GM21515 (cell line): Measurements from ENCODE around the gene COPS7A.

ENCODE experiments used
- ATAC-seq: cut with Tn5 transposase; IDR thresholded peaks from one replicate; pipeline ENCODE4 v1.9.1; 2021; ENCODE audit not compliant: unreplicated experiment

The COPS7A gene

GRCh38 chr12:6768437-6768914 lies 44.6 kb downstream of the COPS7A start:
- no peak for ATAC-seq

- ATAC-seq = no peak
These were observed 45.1 kb downstream of the COPS7A start for GRCh38 chr12:6768990-6769389.

GRCh38 chr12:6769666-6770065 lies 45.8 kb downstream of the COPS7A start:
- no peak for ATAC-seq

GRCh38 chr12:6770094-6770493 lies 46.2 kb downstream of the COPS7A start:
- no peak for ATAC-seq

GRCh38 chr12:6770600-6770999 lies 46.8 kb downstream of the COPS7A start:
- no peak for ATAC-seq

- ATAC-seq = no peak
These were observed 47.2 kb downstream of the COPS7A start for GRCh38 chr12:6771091-6771495.

GRCh38 chr12:6771509-6772330 lies 47.9 kb downstream of the COPS7A start:
- ATAC-seq = no peak

- ATAC-seq = no peak
These were observed 48.5 kb downstream of the COPS7A start, which contains the start of gene LAG3 for GRCh38 chr12:6772331-6772695. LAG3 (plus strand) TSS chr12:6772520; CDS start chr12:6772853, 333 bp downstream.

- ATAC-seq = no peak
These were observed 49.1 kb downstream of the COPS7A start for GRCh38 chr12:6772726-6773589.

GRCh38 chr12:6773590-6774351 lies 49.9 kb downstream of the COPS7A start:
- no peak for ATAC-seq

GRCh38 chr12:6774499-6775062 lies 50.7 kb downstream of the COPS7A start:
- ATAC-seq = no peak

GRCh38 chr12:6775185-6776174 lies 51.6 kb downstream of the COPS7A start:
- no peak for ATAC-seq

GRCh38 chr12:6777386-6777785 lies 53.5 kb downstream of the COPS7A start:
- ATAC-seq = no peak

GRCh38 chr12:6778217-6778573 lies 54.3 kb downstream of the COPS7A start:
- ATAC-seq = no peak

GRCh38 chr12:6778574-6779550 lies 55.0 kb downstream of the COPS7A start:
- ATAC-seq = peak; percentile 72

GRCh38 chr12:6779708-6780432 lies 56.0 kb downstream of the COPS7A start:
- ATAC-seq = no peak

- no peak for ATAC-seq
These were observed 56.7 kb downstream of the COPS7A start for GRCh38 chr12:6780573-6780972.
